Right lobe of liver (tissue), 6 donors: Measurements from ENCODE around the gene ENOX2. TPM values are rescaled to one million over a fixed set of nuclear protein-coding genes. Genes with fewer than 3 reads are reported as not detected.

Source experiments
- ATAC-seq, 4 donors: fragments of 200-7000 bp; cut with Tn5 transposase; one replicate each; pipeline ENCODE4 v1.9.1; 2020; ENCODE audit warnings: mild to moderate bottlenecking in 4 of 4, moderate library complexity in 4 of 4
- DNase-seq, 3 donors: peaks; one replicate each; pipeline ENCODE4 v3.0.0-alpha.2; 2020
- H3K27ac ChIP-seq, 3 donors: fragments of 200-600 bp; one replicate each; pipeline ENCODE4 v1.8.0; 2022
- H3K27me3 ChIP-seq, 2 donors: fragments of 200-600 bp; one replicate each; pipeline ENCODE4 v1.8.0; 2022
- H3K36me3 ChIP-seq, 4 donors: fragments of 200-600 bp; sonication (generic) in 1 of 4; one replicate each; pipeline versions ENCODE4 v1.5.1 to v1.8.0; 2017 to 2022; ENCODE audit warnings: control low read depth in 1 of 4
- H3K4me1 ChIP-seq, 4 donors: fragments of 200-600 bp; sonication (generic) in 1 of 4; one replicate each; pipeline versions ENCODE4 v1.5.1 to v1.8.0; 2017 to 2022; ENCODE audit warnings: control low read depth in 1 of 4
- H3K4me3 ChIP-seq, 3 donors: fragments of 200-600 bp; one replicate each; pipeline ENCODE4 v1.8.0; 2022
- H3K9me3 ChIP-seq, 4 donors: fragments of 200-600 bp; sonication (generic) in 1 of 4; one replicate each; pipeline versions ENCODE4 v1.5.1 to v1.8.0; 2017 to 2022; ENCODE audit warnings: control low read depth in 1 of 4
- CTCF ChIP-seq, 4 donors: fragments of 200-600 bp in 3 of 4; fragments of 450-650 bp in 1 of 4; IDR thresholded peaks; one replicate each; pipeline versions ENCODE4 v1.5.1 to v1.8.0; 2016 to 2022; ENCODE audit warnings: antibody characterized with exemption in 4 of 4, mild to moderate bottlenecking in 2 of 4
- POLR2A ChIP-seq: fragments of 450-650 bp; IDR thresholded peaks from one replicate; pipeline ENCODE4 v1.6.1; 2017; ENCODE audit warnings: antibody characterized with exemption, mild to moderate bottlenecking
- WGBS: methylation state at CpG from one replicate; pipeline ENCODE4 v1.1.6; 2018; ENCODE audit warnings: low coverage, low lambda C conversion rate; ENCODE audit not compliant: insufficient coverage; ENCODE audit errors: missing lambda C conversion rate; 5-methylcytosine and 5-hydroxymethylcytosine counted together
- intact Hi-C, 2 donors: fragments of 100-400 bp; cut with DNase I; formaldehyde crosslinking; loops; one replicate each; pipeline versions ENCODE4 v1.11.2 to v1.14.1; 2022
- total RNA-seq, 6 experiments: library from RNA; depleted of rRNA in 2 of 6; stranded (reverse); fragments of >200 nt in 2 of 6; fragmentation: NEBNext Ultra II Directional in 3 of 6; extraction: Animal tissue kit (Norgen Biotek cat#: 25700) in 3 of 6; gene quantifications; one replicate each; pipeline versions ENCODE4 v1.1.0 to v1.2.4, GENCODE V29; 2016 to 2023
- donor health status: DM: no; HTN: yes; CAD: no.
- donor health status: DM: no; HTN: no; CAD: no.
- donor health status: DM: no; HTN: no; CAD: no.
- donor health status: DM: no; HTN: yes; CAD: no.
- donor health status: DM: no; HTN: yes; CAD: no.

ENOX2 gene
- total RNA-seq, 6 experiments from 2014 or later, result 6.9 to 14.7 (median 10.8) TPM

- WGBS, result 56% methylated on average over 6 of the region's 6 CpGs
- DNase-seq, result no peak
- intact Hi-C loops, result no loop called here
- peak; percentile 30 to 47 (median 40) for ATAC-seq
- no peaks in the 10 kb centered on the region for H3K27me3 ChIP-seq
- no peaks in the 10 kb centered on the region for H3K9me3 ChIP-seq
- peaks cover 0 to 7% (median 0%) of the 10 kb centered on the region in 4 donors for H3K4me1 ChIP-seq
- no peak overlapping the region for H3K27ac ChIP-seq
- no peaks in the 10 kb centered on the region for H3K36me3 ChIP-seq
- TF ChIP-seq POLR2A (no peak), CTCF (IDR thresholded peaks at IDR 0.05) (no peak)
- no peak overlapping the region for H3K4me3 ChIP-seq
Measured at GRCh38 chrX:130702867-130703707, 199.9 kb downstream of the ENOX2 start.

- TF ChIP-seq CTCF (IDR thresholded peaks at IDR 0.05) (no peak), POLR2A (no peak)
- Histone ChIP-seq H3K9me3 (no peaks in the 10 kb centered on the region), H3K36me3 (no peaks in the 10 kb centered on the region), H3K27me3 (no peaks in the 10 kb centered on the region), H3K4me1 (peaks cover 0 to 7% (median 0%) of the 10 kb centered on the region in 4 donors), H3K4me3 (no peak overlapping the region), H3K27ac (no peak overlapping the region)
- DNase-seq (no peak), ATAC-seq (no peak)
- intact Hi-C loops, result no loop called here
Measured at GRCh38 chrX:130700629-130701028, 202.4 kb downstream of the ENOX2 start.

GRCh38 chrX:130699618-130700017 lies 203.4 kb downstream of the ENOX2 start:
- H3K36me3 ChIP-seq, result no peaks in the 10 kb centered on the region
- H3K27me3 ChIP-seq, result no peaks in the 10 kb centered on the region
- H3K27ac ChIP-seq, result no peak overlapping the region
- 45% methylated on average over 3 of the region's 3 CpGs for WGBS
- no peak overlapping the region for H3K4me3 ChIP-seq
- no peak for DNase-seq
- ATAC-seq, result no peak
- intact Hi-C loops, result no loop called here
- TF ChIP-seq CTCF (IDR thresholded peaks at IDR 0.05) (no peak), POLR2A (no peak)
- H3K9me3 ChIP-seq, result no peaks in the 10 kb centered on the region
- H3K4me1 ChIP-seq, result peaks cover 0 to 7% (median 0%) of the 10 kb centered on the region in 4 donors

- TF ChIP-seq POLR2A (no peak), CTCF (IDR thresholded peaks at IDR 0.05) (no peak)
- ATAC-seq, result no peak
- Histone ChIP-seq H3K4me1 (no peaks in the 10 kb centered on the region), H3K27me3 (no peaks in the 10 kb centered on the region), H3K9me3 (no peaks in the 10 kb centered on the region), H3K4me3 (no peak overlapping the region), H3K36me3 (no peaks in the 10 kb centered on the region), H3K27ac (no peak overlapping the region)
- WGBS, result 37% methylated on average over 1 of the region's 1 CpG
- intact Hi-C loops, result no loop called here
- no peak for DNase-seq
Measured at GRCh38 chrX:130696542-130696941, 206.5 kb downstream of the ENOX2 start.
